ENCODE results near the gene NR2F1. TPM values are rescaled to one million over a fixed set of nuclear protein-coding genes. Genes with fewer than 3 reads are reported as not detected.

NR2F1 gene
- total and polyA plus RNA-seq, 2 experiments from 2014 or later, result not detected

- TF ChIP-seq ZNF462 (CRISPR knock-in tag; IDR thresholded peaks at IDR 0.05), result no peak
These were observed 5.5 kb downstream of the NR2F1 start (continued) for GRCh38 chr5:93588352-93589151.

- H3K4me3 ChIP-seq, result no peak overlapping the region
- TF ChIP-seq STAT1 (IDR thresholded peaks at IDR 0.05; ENCODE audit: unreplicated experiment) (no peak), JUNB (IDR thresholded peaks at IDR 0.05; ENCODE audit: unreplicated experiment) (no peak), EZH2phosphoT487 (IDR thresholded peaks at IDR 0.05; ENCODE audit: unreplicated experiment) (peak; percentile 32), ZNF462 (CRISPR knock-in tag; IDR thresholded peaks at IDR 0.05) (no peak), NANOG (IDR thresholded peaks at IDR 0.05; ENCODE audit: borderline replicate concordance) (no peak), ETS1 (IDR thresholded peaks at IDR 0.05) (no peak)
These were observed 6.3 kb downstream of the NR2F1 start for GRCh38 chr5:93589152-93589828.

More at GRCh38 chr5:93589152-93589828, 6.3 kb downstream of the NR2F1 start:
- H3K27ac ChIP-seq (ENCODE audit: low read depth), result no peak overlapping the region
- no peaks in the 10 kb centered on the region for H3K9me2 ChIP-seq (ENCODE audit: insufficient read depth)
- peaks cover 21% of the 10 kb centered on the region for H3K4me1 ChIP-seq (ENCODE audit: insufficient read depth)
- peaks cover 57% of the 10 kb centered on the region for H4K20me1 ChIP-seq (replicated peaks; ENCODE audit: insufficient read depth)
- H3K36me3 ChIP-seq (ENCODE audit: insufficient read depth), result no peaks in the 10 kb centered on the region; the same call in 1 of the 2 replicates
- peaks cover 38% of the 10 kb centered on the region for H3F3A ChIP-seq (replicated peaks; ENCODE audit: low read depth)
- peaks cover 69% of the 10 kb centered on the region for H3K27me3 Mint-ChIP-seq (ENCODE audit: insufficient read depth, low read depth, poor library complexity)
- H3K9me3 Mint-ChIP-seq, result peaks cover 4% of the 10 kb centered on the region
- ATAC-seq (no peak), DNase-seq (ENCODE audit: low spot score) (no peak)
- no peaks in the 10 kb centered on the region; the same call in 2 of the 3 replicates for H3K36me3 Mint-ChIP-seq (ENCODE audit: low read depth)
- H2AFZ ChIP-seq, result no peak overlapping the region
- H3K4me3 Mint-ChIP-seq, result peak overlapping the region; percentile 61; the same call in 2 of the 3 replicates
- peaks cover 25% of the 10 kb centered on the region for H3K4me1 Mint-ChIP-seq
- no peaks in the 10 kb centered on the region for H3K79me2 ChIP-seq (replicated peaks; ENCODE audit: insufficient read depth)
- H3K27ac Mint-ChIP-seq, result no peak overlapping the region
- H3K4me2 ChIP-seq, result no peak overlapping the region
- H3K27me3 ChIP-seq (ENCODE audit: insufficient read depth), result peaks cover 98% of the 10 kb centered on the region
